Endothelial cell (in vitro differentiated cells): ENCODE results near the gene ALPG. TPM values are rescaled to one million over a fixed set of nuclear protein-coding genes. Genes with fewer than 3 reads are reported as not detected.
"Not testable (repeated sequence)": the region's sequence is repeated elsewhere in the genome, so short reads cannot be mapped to it uniquely, and the experiment has no call there.

Experiments used
- DNase-seq: peaks from one replicate; pipeline ENCODE4 v3.0.0; 2021; ENCODE audit warnings: low spot score
- H3K27ac Mint-ChIP-seq: one replicate; pipeline ENCODE4 v1.8.0; 2021; ENCODE audit warnings: mixed read lengths, inconsistent platforms; ENCODE audit not compliant: unreplicated experiment
- H3K27me3 Mint-ChIP-seq: one replicate; pipeline ENCODE4 v1.8.0; 2021; ENCODE audit warnings: mild to moderate bottlenecking, moderate library complexity, mixed read lengths, inconsistent platforms; ENCODE audit not compliant: unreplicated experiment
- H3K36me3 Mint-ChIP-seq: one replicate; pipeline ENCODE4 v1.8.0; 2021; ENCODE audit warnings: mild to moderate bottlenecking, low read depth, mixed read lengths, inconsistent platforms; ENCODE audit not compliant: unreplicated experiment
- H3K4me1 Mint-ChIP-seq: one replicate; pipeline ENCODE4 v1.8.0; 2021; ENCODE audit warnings: mild to moderate bottlenecking, mixed read lengths, inconsistent platforms; ENCODE audit not compliant: unreplicated experiment
- H3K4me3 Mint-ChIP-seq: one replicate; pipeline ENCODE4 v1.8.0; 2021; ENCODE audit warnings: mild to moderate bottlenecking, mixed read lengths, inconsistent platforms; ENCODE audit not compliant: unreplicated experiment
- H3K9me3 Mint-ChIP-seq: one replicate; pipeline ENCODE4 v1.8.0; 2021; ENCODE audit warnings: mixed read lengths, inconsistent platforms; ENCODE audit not compliant: unreplicated experiment
- CTCF ChIP-seq: fragments of 200-600 bp; sonication (generic); IDR thresholded peaks from one replicate; pipeline ENCODE4 v1.5.0; 2021; ENCODE audit warnings: antibody characterized with exemption; ENCODE audit not compliant: unreplicated experiment
- total RNA-seq: library from RNA; stranded (reverse); fragmentation: NEBNext Ultra II Directional; extraction: Animal tissue kit (Norgen Biotek cat#: 25700); gene quantifications from one replicate; pipeline ENCODE4 v1.2.1, GENCODE V29; 2021; ENCODE audit not compliant: unreplicated experiment

The ALPG gene
- total RNA-seq, 1 donor from 2014 or later, result not detected

- H3K4me1 Mint-ChIP-seq, result peaks cover 3% of the 10 kb centered on the region
- no peak overlapping the region for H3K27ac Mint-ChIP-seq
- no peak for DNase-seq
- H3K9me3 Mint-ChIP-seq, result no peaks in the 10 kb centered on the region
- no peak for TF ChIP-seq CTCF
- no peak overlapping the region for H3K4me3 Mint-ChIP-seq
- H3K36me3 Mint-ChIP-seq, result peaks cover 8% of the 10 kb centered on the region
- H3K27me3 Mint-ChIP-seq, result peaks cover 8% of the 10 kb centered on the region
Measured at GRCh38 chr2:232393556-232393955, 13.1 kb upstream of the ALPG start.

- DNase-seq, H3K27me3 Mint-ChIP-seq, H3K4me3 Mint-ChIP-seq, H3K27ac Mint-ChIP-seq, H3K36me3 Mint-ChIP-seq, H3K4me1 Mint-ChIP-seq, H3K9me3 Mint-ChIP-seq: not testable (repeated sequence)
Measured at GRCh38 chr2:232394431-232394830, 12.2 kb upstream of the ALPG start.

- Mint-ChIP-seq H3K4me3 (no peak overlapping the region), H3K9me3 (no peaks in the 10 kb centered on the region), H3K36me3 (no peaks in the 10 kb centered on the region)
Measured at GRCh38 chr2:232395586-232395985, 11.1 kb upstream of the ALPG start.

GRCh38 chr2:232396683-232397082 lies 10.0 kb upstream of the ALPG start:
- Mint-ChIP-seq H3K27ac (no peak overlapping the region), H3K4me1 (peaks cover 7% of the 10 kb centered on the region), H3K4me3 (no peak overlapping the region), H3K27me3 (peaks cover 3% of the 10 kb centered on the region), H3K36me3 (no peaks in the 10 kb centered on the region), H3K9me3 (no peaks in the 10 kb centered on the region)
- no peak for TF ChIP-seq CTCF
- no peak for DNase-seq

More at GRCh38 chr2:232395586-232395985, 11.1 kb upstream of the ALPG start:
- Mint-ChIP-seq H3K4me1 (peaks cover 4% of the 10 kb centered on the region), H3K27ac (no peak overlapping the region), H3K27me3 (peaks cover 2% of the 10 kb centered on the region)
- DNase-seq, result no peak
- TF ChIP-seq CTCF, result no peak

- no peak for TF ChIP-seq CTCF
- no peak for DNase-seq
- Mint-ChIP-seq H3K27me3 (peaks cover 3% of the 10 kb centered on the region), H3K36me3 (no peaks in the 10 kb centered on the region), H3K9me3 (no peaks in the 10 kb centered on the region), H3K4me3 (no peak overlapping the region), H3K27ac (no peak overlapping the region), H3K4me1 (peaks cover 7% of the 10 kb centered on the region)
Measured at GRCh38 chr2:232398293-232399034, 8.2 kb upstream of the ALPG start.
